Measurements from ENCODE around the gene ELL2. TPM values are rescaled to one million over a fixed set of nuclear protein-coding genes. Genes with fewer than 3 reads are reported as not detected.

Gene ELL2
- total and polyA plus RNA-seq, 9 of the 15 experiments (the other 6 are each of a cell fraction or from before 2014, with no cell fraction given): 4.3 to 18.3 (median 14.5) TPM

DNA sequence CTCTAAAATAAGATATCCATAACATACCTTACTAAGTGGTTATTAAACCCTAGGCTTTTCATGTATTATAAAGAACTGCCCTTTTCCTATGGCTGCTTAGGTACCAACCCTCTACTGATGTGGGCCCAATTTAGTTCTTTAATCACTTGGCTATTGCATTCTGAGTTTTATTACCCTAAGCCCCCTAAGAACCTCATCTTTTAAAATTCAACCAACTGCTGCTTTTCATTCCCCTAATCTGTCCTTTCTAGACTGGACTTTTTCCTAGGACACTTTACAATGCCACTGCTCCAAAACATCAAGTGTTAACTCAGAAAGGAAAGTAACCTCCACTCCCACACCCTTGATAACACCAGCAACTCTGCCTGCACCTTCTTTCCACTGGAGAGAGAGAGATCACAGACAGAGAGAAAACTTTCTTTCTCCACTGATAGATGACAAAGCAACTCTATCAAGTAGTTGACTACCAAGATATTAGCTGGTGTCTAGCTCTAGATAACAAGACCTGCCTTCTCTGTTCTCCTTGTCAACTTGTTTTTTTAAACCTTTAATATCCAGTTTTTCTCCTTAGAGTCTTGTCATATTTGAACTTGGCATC lies 27.3 kb downstream of the ELL2 start (continued):
- TF ChIP-seq ARID1B (IDR thresholded peaks at IDR 0.05) (peak; percentile 99), ZNF197 (CRISPR knock-in tag; IDR thresholded peaks at IDR 0.05; ENCODE audit: low read depth) (no peak), KLF16 (IDR thresholded peaks at IDR 0.05) (peak; percentile 91), RBM25 (IDR thresholded peaks at IDR 0.05; ENCODE audit: low read depth, low read length, severe bottlenecking) (peak; percentile 15), SREBF2 (CRISPR knock-in tag; IDR thresholded peaks at IDR 0.05) (no peak), CCNT2 (IDR thresholded peaks at IDR 0.05; ENCODE audit: borderline replicate concordance, extremely low read depth, insufficient read length, low read depth, low read length) (peak; percentile 93), CHD2 (IDR thresholded peaks at IDR 0.05; ENCODE audit: low read depth, low read length) (no peak), NCOR1 (IDR thresholded peaks at IDR 0.05) (peak; percentile 98), FOXK1 (CRISPR knock-in tag; IDR thresholded peaks at IDR 0.05; ENCODE audit: borderline replicate concordance) (no peak), NEUROD1 (IDR thresholded peaks at IDR 0.05; ENCODE audit: borderline replicate concordance, low read depth, low read length, partially characterized antibody) (peak; percentile 73), ZNF354B (CRISPR knock-in tag; IDR thresholded peaks at IDR 0.05) (no peak), HDAC1 (IDR thresholded peaks at IDR 0.05) (peak; percentile 75 to 90; a peak in 3 of 4 replicates), XRCC5 (IDR thresholded peaks at IDR 0.05; ENCODE audit: low read depth, low read length) (no peak), SMAD3 (CRISPR knock-in tag; conservative IDR thresholded peaks at IDR 0.05) (peak; percentile 65; the same call in 1 of the 2 replicates), EGR1 (conservative IDR thresholded peaks at IDR 0.05) (peak; percentile 70)
- TF ChIP-seq, protein P1, sequence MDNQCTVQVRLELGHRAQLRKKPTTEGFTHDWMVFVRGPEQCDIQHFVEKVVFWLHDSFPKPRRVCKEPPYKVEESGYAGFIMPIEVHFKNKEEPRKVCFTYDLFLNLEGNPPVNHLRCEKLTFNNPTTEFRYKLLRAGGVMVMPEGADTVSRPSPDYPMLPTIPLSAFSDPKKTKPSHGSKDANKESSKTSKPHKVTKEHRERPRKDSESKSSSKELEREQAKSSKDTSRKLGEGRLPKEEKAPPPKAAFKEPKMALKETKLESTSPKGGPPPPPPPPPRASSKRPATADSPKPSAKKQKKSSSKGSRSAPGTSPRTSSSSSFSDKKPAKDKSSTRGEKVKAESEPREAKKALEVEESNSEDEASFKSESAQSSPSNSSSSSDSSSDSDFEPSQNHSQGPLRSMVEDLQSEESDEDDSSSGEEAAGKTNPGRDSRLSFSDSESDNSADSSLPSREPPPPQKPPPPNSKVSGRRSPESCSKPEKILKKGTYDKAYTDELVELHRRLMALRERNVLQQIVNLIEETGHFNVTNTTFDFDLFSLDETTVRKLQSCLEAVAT (IDR thresholded peaks at IDR 0.05): no peak
- TF ChIP-seq, protein P2, sequence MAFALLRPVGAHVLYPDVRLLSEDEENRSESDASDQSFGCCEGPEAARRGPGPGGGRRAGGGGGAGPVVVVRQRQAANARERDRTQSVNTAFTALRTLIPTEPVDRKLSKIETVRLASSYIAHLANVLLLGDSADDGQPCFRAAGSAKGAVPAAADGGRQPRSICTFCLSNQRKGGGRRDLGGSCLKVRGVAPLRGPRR (CRISPR knock-in tag; IDR thresholded peaks at IDR 0.05): no peak
- TF ChIP-seq, protein P3, sequence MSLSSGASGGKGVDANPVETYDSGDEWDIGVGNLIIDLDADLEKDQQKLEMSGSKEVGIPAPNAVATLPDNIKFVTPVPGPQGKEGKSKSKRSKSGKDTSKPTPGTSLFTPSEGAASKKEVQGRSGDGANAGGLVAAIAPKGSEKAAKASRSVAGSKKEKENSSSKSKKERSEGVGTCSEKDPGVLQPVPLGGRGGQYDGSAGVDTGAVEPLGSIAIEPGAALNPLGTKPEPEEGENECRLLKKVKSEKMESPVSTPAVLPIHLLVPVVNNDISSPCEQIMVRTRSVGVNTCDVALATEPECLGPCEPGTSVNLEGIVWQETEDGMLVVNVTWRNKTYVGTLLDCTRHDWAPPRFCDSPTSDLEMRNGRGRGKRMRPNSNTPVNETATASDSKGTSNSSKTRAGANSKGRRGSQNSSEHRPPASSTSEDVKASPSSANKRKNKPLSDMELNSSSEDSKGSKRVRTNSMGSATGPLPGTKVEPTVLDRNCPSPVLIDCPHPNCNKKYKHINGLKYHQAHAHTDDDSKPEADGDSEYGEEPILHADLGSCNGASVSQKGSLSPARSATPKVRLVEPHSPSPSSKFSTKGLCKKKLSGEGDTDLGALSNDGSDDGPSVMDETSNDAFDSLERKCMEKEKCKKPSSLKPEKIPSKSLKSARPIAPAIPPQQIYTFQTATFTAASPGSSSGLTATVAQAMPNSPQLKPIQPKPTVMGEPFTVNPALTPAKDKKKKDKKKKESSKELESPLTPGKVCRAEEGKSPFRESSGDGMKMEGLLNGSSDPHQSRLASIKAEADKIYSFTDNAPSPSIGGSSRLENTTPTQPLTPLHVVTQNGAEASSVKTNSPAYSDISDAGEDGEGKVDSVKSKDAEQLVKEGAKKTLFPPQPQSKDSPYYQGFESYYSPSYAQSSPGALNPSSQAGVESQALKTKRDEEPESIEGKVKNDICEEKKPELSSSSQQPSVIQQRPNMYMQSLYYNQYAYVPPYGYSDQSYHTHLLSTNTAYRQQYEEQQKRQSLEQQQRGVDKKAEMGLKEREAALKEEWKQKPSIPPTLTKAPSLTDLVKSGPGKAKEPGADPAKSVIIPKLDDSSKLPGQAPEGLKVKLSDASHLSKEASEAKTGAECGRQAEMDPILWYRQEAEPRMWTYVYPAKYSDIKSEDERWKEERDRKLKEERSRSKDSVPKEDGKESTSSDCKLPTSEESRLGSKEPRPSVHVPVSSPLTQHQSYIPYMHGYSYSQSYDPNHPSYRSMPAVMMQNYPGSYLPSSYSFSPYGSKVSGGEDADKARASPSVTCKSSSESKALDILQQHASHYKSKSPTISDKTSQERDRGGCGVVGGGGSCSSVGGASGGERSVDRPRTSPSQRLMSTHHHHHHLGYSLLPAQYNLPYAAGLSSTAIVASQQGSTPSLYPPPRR (CRISPR knock-in tag; IDR thresholded peaks at IDR 0.05; ENCODE audit: borderline replicate concordance): no peak
- TF ChIP-seq, protein P4, sequence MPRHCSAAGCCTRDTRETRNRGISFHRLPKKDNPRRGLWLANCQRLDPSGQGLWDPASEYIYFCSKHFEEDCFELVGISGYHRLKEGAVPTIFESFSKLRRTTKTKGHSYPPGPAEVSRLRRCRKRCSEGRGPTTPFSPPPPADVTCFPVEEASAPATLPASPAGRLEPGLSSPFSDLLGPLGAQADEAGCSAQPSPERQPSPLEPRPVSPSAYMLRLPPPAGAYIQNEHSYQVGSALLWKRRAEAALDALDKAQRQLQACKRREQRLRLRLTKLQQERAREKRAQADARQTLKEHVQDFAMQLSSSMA (CRISPR knock-in tag; IDR thresholded peaks at IDR 0.05): no peak

Data from K562 (cell line).